ENCODE results near the gene MOGAT2. TPM values are rescaled to one million over a fixed set of nuclear protein-coding genes. Genes with fewer than 3 reads are reported as not detected.

The MOGAT2 gene
- total RNA-seq, 1 donor from 2014 or later: not detected

DNA sequence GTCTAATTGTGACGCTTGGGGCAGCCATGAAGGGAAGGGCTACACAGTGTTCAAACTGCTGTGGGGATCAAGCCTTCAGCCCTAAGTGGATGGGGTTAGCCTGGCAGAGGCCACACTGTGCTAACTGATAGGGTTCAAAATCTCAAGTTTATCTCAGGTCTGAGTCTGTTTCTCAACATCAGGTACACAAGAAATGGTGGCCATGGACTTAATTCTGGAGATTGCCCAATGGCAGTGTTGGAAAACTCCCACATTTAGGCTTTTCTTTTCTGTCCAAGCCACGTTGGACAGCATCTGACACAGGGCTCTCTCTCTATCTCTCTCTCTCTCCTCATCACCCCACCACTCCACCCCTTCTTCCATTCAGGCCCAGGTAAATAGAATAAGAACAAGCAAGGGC lies 40.0 kb downstream of the MOGAT2 start:
- Mint-ChIP-seq H3K4me1 (ENCODE audit: low read depth, unreplicated experiment) (peaks cover 10% of the 10 kb centered on the region), H3K27me3 (ENCODE audit: low read depth, unreplicated experiment) (peaks cover 7% of the 10 kb centered on the region), H3K27ac (ENCODE audit: unreplicated experiment) (no peak overlapping the region), H3K4me3 (ENCODE audit: unreplicated experiment) (no peak overlapping the region), H3K36me3 (ENCODE audit: low read depth, unreplicated experiment) (no peaks in the 10 kb centered on the region), H3K9me3 (ENCODE audit: unreplicated experiment) (peaks cover 7% of the 10 kb centered on the region)
- no peaks in the 10 kb centered on the region for H3K27me3 ChIP-seq (ENCODE audit: insufficient read depth, low read length)
- no peaks in the 10 kb centered on the region for H4K20me1 ChIP-seq (ENCODE audit: insufficient read depth, low read length)
- H3K9ac ChIP-seq (ENCODE audit: low read length): no peak overlapping the region
- DNase-seq (ENCODE audit: low read depth) (no peak), FAIRE-seq (no peak)
- H3K4me2 ChIP-seq (ENCODE audit: low read length): no peak overlapping the region
- no peaks in the 10 kb centered on the region for H3K36me3 ChIP-seq (ENCODE audit: insufficient read depth, low read length)
- no peak overlapping the region for H2AFZ ChIP-seq (ENCODE audit: low read depth, low read length)
- H3K4me1 ChIP-seq (ENCODE audit: insufficient read depth, low read length): peaks cover 6% of the 10 kb centered on the region
- no peaks in the 10 kb centered on the region for H3K9me3 ChIP-seq (ENCODE audit: insufficient read depth, low read depth, low read length)
- H3K4me3 ChIP-seq (ENCODE audit: insufficient read depth, low read depth, low read length): no peak overlapping the region
- TF ChIP-seq, protein P1, sequence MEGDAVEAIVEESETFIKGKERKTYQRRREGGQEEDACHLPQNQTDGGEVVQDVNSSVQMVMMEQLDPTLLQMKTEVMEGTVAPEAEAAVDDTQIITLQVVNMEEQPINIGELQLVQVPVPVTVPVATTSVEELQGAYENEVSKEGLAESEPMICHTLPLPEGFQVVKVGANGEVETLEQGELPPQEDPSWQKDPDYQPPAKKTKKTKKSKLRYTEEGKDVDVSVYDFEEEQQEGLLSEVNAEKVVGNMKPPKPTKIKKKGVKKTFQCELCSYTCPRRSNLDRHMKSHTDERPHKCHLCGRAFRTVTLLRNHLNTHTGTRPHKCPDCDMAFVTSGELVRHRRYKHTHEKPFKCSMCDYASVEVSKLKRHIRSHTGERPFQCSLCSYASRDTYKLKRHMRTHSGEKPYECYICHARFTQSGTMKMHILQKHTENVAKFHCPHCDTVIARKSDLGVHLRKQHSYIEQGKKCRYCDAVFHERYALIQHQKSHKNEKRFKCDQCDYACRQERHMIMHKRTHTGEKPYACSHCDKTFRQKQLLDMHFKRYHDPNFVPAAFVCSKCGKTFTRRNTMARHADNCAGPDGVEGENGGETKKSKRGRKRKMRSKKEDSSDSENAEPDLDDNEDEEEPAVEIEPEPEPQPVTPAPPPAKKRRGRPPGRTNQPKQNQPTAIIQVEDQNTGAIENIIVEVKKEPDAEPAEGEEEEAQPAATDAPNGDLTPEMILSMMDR (IDR thresholded peaks at IDR 0.05; ENCODE audit: insufficient read depth, low read depth, low read length): no peak
- H3K27ac ChIP-seq (ENCODE audit: low read depth, low read length): no peak overlapping the region
- H3K79me2 ChIP-seq (ENCODE audit: insufficient read depth, low read length): no peaks in the 10 kb centered on the region

DNA sequence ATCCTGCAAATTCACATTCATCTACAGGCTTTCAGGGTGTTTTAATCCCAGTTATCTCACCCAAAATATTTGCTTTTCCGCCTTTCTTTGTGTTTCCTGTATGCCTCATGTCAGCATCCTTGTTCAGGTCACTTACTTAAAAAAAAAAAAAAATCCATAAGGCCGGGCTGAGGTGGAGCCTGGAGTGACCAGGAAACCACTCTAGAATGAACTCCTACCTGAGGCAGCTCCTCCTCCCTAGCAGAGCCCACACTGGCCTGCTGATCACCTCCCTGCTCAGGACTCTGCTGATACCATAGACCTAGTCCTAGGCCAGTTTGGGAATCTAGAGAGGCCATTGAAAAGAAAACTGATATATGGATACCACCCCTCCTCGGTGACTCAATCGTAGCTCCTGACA lies 42.2 kb downstream of the MOGAT2 start:
- no peak overlapping the region for H3K4me2 ChIP-seq (ENCODE audit: low read length)
- DNase-seq (ENCODE audit: low read depth) (no peak), FAIRE-seq (no peak)
- H3K36me3 Mint-ChIP-seq (ENCODE audit: low read depth, unreplicated experiment): no peaks in the 10 kb centered on the region
- H3K79me2 ChIP-seq (ENCODE audit: insufficient read depth, low read length): no peaks in the 10 kb centered on the region
- H2AFZ ChIP-seq (ENCODE audit: low read depth, low read length): no peak overlapping the region
- peaks cover 5% of the 10 kb centered on the region for H3K9me3 Mint-ChIP-seq (ENCODE audit: unreplicated experiment)
- H3K4me3 ChIP-seq (ENCODE audit: insufficient read depth, low read depth, low read length): no peak overlapping the region
- peaks cover 16% of the 10 kb centered on the region for H3K27me3 Mint-ChIP-seq (ENCODE audit: low read depth, unreplicated experiment)
- H3K27ac ChIP-seq (ENCODE audit: low read depth, low read length): no peak overlapping the region
- H3K4me1 ChIP-seq (ENCODE audit: insufficient read depth, low read length): peaks cover 6% of the 10 kb centered on the region
- no peak overlapping the region for H3K9ac ChIP-seq (ENCODE audit: low read length)
- no peak overlapping the region for H3K4me3 Mint-ChIP-seq (ENCODE audit: unreplicated experiment)
- H3K4me1 Mint-ChIP-seq (ENCODE audit: low read depth, unreplicated experiment): peaks cover 14% of the 10 kb centered on the region
- H3K36me3 ChIP-seq (ENCODE audit: insufficient read depth, low read length): no peaks in the 10 kb centered on the region
- H3K27me3 ChIP-seq (ENCODE audit: insufficient read depth, low read length): no peaks in the 10 kb centered on the region
- no peaks in the 10 kb centered on the region for H4K20me1 ChIP-seq (ENCODE audit: insufficient read depth, low read length)
- H3K9me3 ChIP-seq (ENCODE audit: insufficient read depth, low read depth, low read length): no peaks in the 10 kb centered on the region
- no peak overlapping the region for H3K27ac Mint-ChIP-seq (ENCODE audit: unreplicated experiment)
- TF ChIP-seq EZH2 (IDR thresholded peaks at IDR 0.05; ENCODE audit: insufficient read depth, low read length): no peak
- TF ChIP-seq, protein P1 (IDR thresholded peaks at IDR 0.05; ENCODE audit: insufficient read depth, low read depth, low read length): no peak

DNA sequence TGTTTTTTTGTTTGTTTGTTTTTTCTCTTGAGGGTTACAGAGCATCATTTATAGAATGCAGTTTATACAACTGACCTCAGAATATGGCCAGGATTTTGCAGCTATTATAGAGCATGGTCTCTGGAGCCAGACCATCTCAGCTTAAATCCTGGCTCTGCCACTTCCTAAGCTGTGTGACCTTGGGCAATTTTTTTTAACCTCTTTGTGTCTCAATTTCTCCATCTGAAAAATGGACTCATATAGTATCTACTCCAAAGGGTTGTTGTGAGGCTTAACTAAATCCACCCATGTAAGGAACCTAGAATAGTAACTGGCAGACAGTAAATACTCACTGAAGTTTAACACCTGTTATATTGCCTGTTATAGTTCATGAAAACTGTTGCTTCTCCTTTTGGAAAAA lies 42.6 kb downstream of the MOGAT2 start:
- peaks cover 18% of the 10 kb centered on the region for H3K27me3 Mint-ChIP-seq (ENCODE audit: low read depth, unreplicated experiment)
- Histone ChIP-seq H2AFZ (ENCODE audit: low read depth, low read length) (no peak overlapping the region), H3K79me2 (ENCODE audit: insufficient read depth, low read length) (no peaks in the 10 kb centered on the region), H3K4me1 (ENCODE audit: insufficient read depth, low read length) (peaks cover 6% of the 10 kb centered on the region), H3K36me3 (ENCODE audit: insufficient read depth, low read length) (no peaks in the 10 kb centered on the region), H4K20me1 (ENCODE audit: insufficient read depth, low read length) (no peaks in the 10 kb centered on the region), H3K9me3 (ENCODE audit: insufficient read depth, low read depth, low read length) (no peaks in the 10 kb centered on the region), H3K27ac (ENCODE audit: low read depth, low read length) (no peak overlapping the region), H3K4me3 (ENCODE audit: insufficient read depth, low read depth, low read length) (no peak overlapping the region), H3K9ac (ENCODE audit: low read length) (no peak overlapping the region), H3K27me3 (ENCODE audit: insufficient read depth, low read length) (no peaks in the 10 kb centered on the region), H3K4me2 (ENCODE audit: low read length) (no peak overlapping the region)
- peaks cover 14% of the 10 kb centered on the region for H3K4me1 Mint-ChIP-seq (ENCODE audit: low read depth, unreplicated experiment)
- FAIRE-seq (no peak), DNase-seq (ENCODE audit: low read depth) (no peak)
- H3K4me3 Mint-ChIP-seq (ENCODE audit: unreplicated experiment): no peak overlapping the region
- H3K36me3 Mint-ChIP-seq (ENCODE audit: low read depth, unreplicated experiment): no peaks in the 10 kb centered on the region
- peaks cover 1% of the 10 kb centered on the region for H3K9me3 Mint-ChIP-seq (ENCODE audit: unreplicated experiment)
- TF ChIP-seq, protein P1 (IDR thresholded peaks at IDR 0.05; ENCODE audit: insufficient read depth, low read depth, low read length): no peak
- no peak for TF ChIP-seq EZH2 (IDR thresholded peaks at IDR 0.05; ENCODE audit: insufficient read depth, low read length)
- H3K27ac Mint-ChIP-seq (ENCODE audit: unreplicated experiment): no peak overlapping the region

Measured in astrocyte (in vitro differentiated cells and primary cell).